Panc1 (cell line): ENCODE results near the gene HEG1. TPM values are rescaled to one million over a fixed set of nuclear protein-coding genes. Genes with fewer than 3 reads are reported as not detected.

Experiments used
- ATAC-seq: fragments of 200-7000 bp; cut with Tn5 transposase; 2 replicates; pipeline ENCODE4 v1.9.1; 2020; ENCODE audit warnings: mild to moderate bottlenecking, moderate library complexity
- BruUV-seq: library from RNA; stranded (reverse); fragments of 400-500 nt; replicated peaks from 2 replicates; lab custom pipeline; 2021; lab: Mats Ljungman, UMichigan
- CTCF ChIA-PET: fragments of 300-600 bp; sonication (Branson Sonifier 250); formaldehyde crosslinking; loops from one replicate; lab custom pipeline; 2022; ENCODE audit warnings: antibody characterized with exemption; lab: Charles Lee
- POLR2A ChIA-PET: fragments of 300-600 bp; sonication (Branson Sonifier 250); formaldehyde crosslinking; loops from one replicate; lab custom pipeline; 2022; ENCODE audit warnings: antibody characterized with exemption; lab: Charles Lee
- DNase-seq: peaks from one replicate; pipeline ENCODE4 v3.0.0-alpha.2; 2010; ENCODE audit warnings: low read depth, low spot score
- H3K27ac ChIP-seq: 2 replicates; pipeline ENCODE4 v1.5.1; 2011; ENCODE audit warnings: mild to moderate bottlenecking, low read length, inconsistent platforms
- H3K27me3 ChIP-seq: fragments of 200-500 bp; sonication (Bioruptor generic); 2 replicates; pipeline ENCODE4 v1.6.0; 2014; ENCODE audit warnings: low read length, inconsistent platforms; ENCODE audit not compliant: control insufficient read depth, insufficient read depth
- H3K36me3 ChIP-seq: fragments of 200-500 bp; sonication (Bioruptor generic); 2 replicates; pipeline ENCODE4 v1.5.1; 2014; ENCODE audit warnings: inconsistent platforms, mild to moderate bottlenecking, low read length, moderate library complexity; ENCODE audit not compliant: control insufficient read depth, insufficient read depth
- H3K4me1 ChIP-seq: 2 replicates; pipeline ENCODE4 v1.5.1; 2011; ENCODE audit warnings: inconsistent platforms, mild to moderate bottlenecking, low read length, moderate library complexity; ENCODE audit not compliant: control insufficient read depth, insufficient read depth
- H3K4me3 ChIP-seq, 2 experiments: 2 replicates each; pipeline ENCODE4 v1.5.1; 2011 to 2012; ENCODE audit warnings: low read depth in 2 of 2, low read length in 2 of 2, mild to moderate bottlenecking in 2 of 2, inconsistent platforms in 1 of 2, moderate library complexity in 1 of 2
- H3K9me3 ChIP-seq: fragments of 200-500 bp; sonication (Bioruptor generic); 2 replicates; pipeline ENCODE4 v1.5.1; 2014; ENCODE audit warnings: low read depth, mild to moderate bottlenecking, inconsistent platforms, low read length, moderate library complexity; ENCODE audit not compliant: control insufficient read depth, insufficient read depth
- POLR2AphosphoS5 ChIP-seq: IDR thresholded peaks from 2 replicates; pipeline ENCODE4 v1.6.1; 2012; ENCODE audit warnings: mild to moderate bottlenecking, low read depth, low read length, moderate library complexity
- SIN3A ChIP-seq: IDR thresholded peaks from 2 replicates; pipeline ENCODE4 v1.6.1; 2012; ENCODE audit warnings: low read depth, mild to moderate bottlenecking, low read length, moderate library complexity, borderline replicate concordance; ENCODE audit not compliant: insufficient read depth
- TCF7L2 ChIP-seq: IDR thresholded peaks from 2 replicates; pipeline ENCODE4 v1.6.1; 2011; ENCODE audit warnings: mild to moderate bottlenecking, low read depth, low read length, inconsistent platforms
- in situ Hi-C: cut with HindIII; loops from 2 replicates; pipeline ENCODE4 v1.10.0; 2016; ENCODE audit warnings: low sequenced_read_pairs, low pct_unique_long_range_greater_than_20kb
- intact Hi-C: fragments of 100-400 bp; cut with micrococcal nuclease; formaldehyde crosslinking; loops from one replicate; pipeline ENCODE4 v1.10.0; 2022; ENCODE audit not compliant: unreplicated experiment
- total RNA-seq: library from RNA; stranded (reverse); gene quantifications from one replicate; pipeline ENCODE4 v1.2.1, GENCODE V29; 2021; ENCODE audit not compliant: unreplicated experiment
- TF ChIP-seq, protein P1 (sequence below), 2 experiments: IDR thresholded peaks; 2 replicates each; pipeline ENCODE4 v1.6.1; 2011 to 2012; ENCODE audit warnings: low read depth in 2 of 2, control low read depth in 1 of 2, low read length in 1 of 2, mild to moderate bottlenecking in 1 of 2, moderate library complexity in 1 of 2; ENCODE audit not compliant: insufficient read depth in 1 of 2
- TF ChIP-seq, protein P2 (sequence below): fragments of 450-650 bp; IDR thresholded peaks from 2 replicates; pipeline ENCODE4 v1.5.1; 2017; ENCODE audit warnings: mild to moderate bottlenecking

HEG1 gene
- total RNA-seq, 1 experiment from 2014 or later = 141 TPM

GRCh38 chr3:124923833-124924232 is 132.0 kb downstream of the HEG1 start:
- Histone ChIP-seq H3K27ac (no peak overlapping the region), H3K4me1 (no peaks in the 10 kb centered on the region), H3K4me3 (no peak overlapping the region), H3K9me3 (no peaks in the 10 kb centered on the region), H3K36me3 (no peaks in the 10 kb centered on the region), H3K27me3 (no peaks in the 10 kb centered on the region)
- TF ChIP-seq TCF7L2 = no peak
- TF ChIP-seq, protein P1, sequence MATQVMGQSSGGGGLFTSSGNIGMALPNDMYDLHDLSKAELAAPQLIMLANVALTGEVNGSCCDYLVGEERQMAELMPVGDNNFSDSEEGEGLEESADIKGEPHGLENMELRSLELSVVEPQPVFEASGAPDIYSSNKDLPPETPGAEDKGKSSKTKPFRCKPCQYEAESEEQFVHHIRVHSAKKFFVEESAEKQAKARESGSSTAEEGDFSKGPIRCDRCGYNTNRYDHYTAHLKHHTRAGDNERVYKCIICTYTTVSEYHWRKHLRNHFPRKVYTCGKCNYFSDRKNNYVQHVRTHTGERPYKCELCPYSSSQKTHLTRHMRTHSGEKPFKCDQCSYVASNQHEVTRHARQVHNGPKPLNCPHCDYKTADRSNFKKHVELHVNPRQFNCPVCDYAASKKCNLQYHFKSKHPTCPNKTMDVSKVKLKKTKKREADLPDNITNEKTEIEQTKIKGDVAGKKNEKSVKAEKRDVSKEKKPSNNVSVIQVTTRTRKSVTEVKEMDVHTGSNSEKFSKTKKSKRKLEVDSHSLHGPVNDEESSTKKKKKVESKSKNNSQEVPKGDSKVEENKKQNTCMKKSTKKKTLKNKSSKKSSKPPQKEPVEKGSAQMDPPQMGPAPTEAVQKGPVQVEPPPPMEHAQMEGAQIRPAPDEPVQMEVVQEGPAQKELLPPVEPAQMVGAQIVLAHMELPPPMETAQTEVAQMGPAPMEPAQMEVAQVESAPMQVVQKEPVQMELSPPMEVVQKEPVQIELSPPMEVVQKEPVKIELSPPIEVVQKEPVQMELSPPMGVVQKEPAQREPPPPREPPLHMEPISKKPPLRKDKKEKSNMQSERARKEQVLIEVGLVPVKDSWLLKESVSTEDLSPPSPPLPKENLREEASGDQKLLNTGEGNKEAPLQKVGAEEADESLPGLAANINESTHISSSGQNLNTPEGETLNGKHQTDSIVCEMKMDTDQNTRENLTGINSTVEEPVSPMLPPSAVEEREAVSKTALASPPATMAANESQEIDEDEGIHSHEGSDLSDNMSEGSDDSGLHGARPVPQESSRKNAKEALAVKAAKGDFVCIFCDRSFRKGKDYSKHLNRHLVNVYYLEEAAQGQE (IDR thresholded peaks at IDR 0.05; ENCODE audit: insufficient read depth in 1 of 2, low read depth in 2 of 2, low read length in 1 of 2) = no peak
- no peak for TF ChIP-seq SIN3A
- TF ChIP-seq POLR2AphosphoS5 = no peak
- TF ChIP-seq, protein P2, sequence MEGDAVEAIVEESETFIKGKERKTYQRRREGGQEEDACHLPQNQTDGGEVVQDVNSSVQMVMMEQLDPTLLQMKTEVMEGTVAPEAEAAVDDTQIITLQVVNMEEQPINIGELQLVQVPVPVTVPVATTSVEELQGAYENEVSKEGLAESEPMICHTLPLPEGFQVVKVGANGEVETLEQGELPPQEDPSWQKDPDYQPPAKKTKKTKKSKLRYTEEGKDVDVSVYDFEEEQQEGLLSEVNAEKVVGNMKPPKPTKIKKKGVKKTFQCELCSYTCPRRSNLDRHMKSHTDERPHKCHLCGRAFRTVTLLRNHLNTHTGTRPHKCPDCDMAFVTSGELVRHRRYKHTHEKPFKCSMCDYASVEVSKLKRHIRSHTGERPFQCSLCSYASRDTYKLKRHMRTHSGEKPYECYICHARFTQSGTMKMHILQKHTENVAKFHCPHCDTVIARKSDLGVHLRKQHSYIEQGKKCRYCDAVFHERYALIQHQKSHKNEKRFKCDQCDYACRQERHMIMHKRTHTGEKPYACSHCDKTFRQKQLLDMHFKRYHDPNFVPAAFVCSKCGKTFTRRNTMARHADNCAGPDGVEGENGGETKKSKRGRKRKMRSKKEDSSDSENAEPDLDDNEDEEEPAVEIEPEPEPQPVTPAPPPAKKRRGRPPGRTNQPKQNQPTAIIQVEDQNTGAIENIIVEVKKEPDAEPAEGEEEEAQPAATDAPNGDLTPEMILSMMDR = no peak; the same call in 1 of the 2 replicates
- ChIA-PET CTCF (no interaction called here), POLR2A (no interaction called here)
- intact Hi-C loops (no loop called here), in situ Hi-C loops (no loop called here)
- no TSS peak for BruUV-seq
- DNase-seq (no peak), ATAC-seq (no peak)

- Histone ChIP-seq H3K9me3 (no peaks in the 10 kb centered on the region), H3K36me3 (no peaks in the 10 kb centered on the region), H3K4me1 (no peaks in the 10 kb centered on the region), H3K27ac (no peak overlapping the region), H3K27me3 (no peaks in the 10 kb centered on the region), H3K4me3 (no peak overlapping the region)
- in situ Hi-C loops (no loop called here), intact Hi-C loops (no loop called here)
- POLR2A ChIA-PET = no interaction called here
- CTCF ChIA-PET = no interaction called here
- TF ChIP-seq, protein P2 = no peak
- no peak for TF ChIP-seq POLR2AphosphoS5
- TF ChIP-seq SIN3A = no peak
- no peak for TF ChIP-seq TCF7L2
- TF ChIP-seq, protein P1 (IDR thresholded peaks at IDR 0.05; ENCODE audit: insufficient read depth in 1 of 2, low read depth in 2 of 2, low read length in 1 of 2) = no peak
- DNase-seq (no peak), ATAC-seq (0 out of 2 replicates have a peak, but pooled peaks have one; percentile 51)
- no TSS peak for BruUV-seq
These were observed 135.1 kb downstream of the HEG1 start for GRCh38 chr3:124920718-124921117.
